ENCODE results near the gene ANAPC1.
"Not testable (repeated sequence)": the region's sequence is repeated elsewhere in the genome, so short reads cannot be mapped to it uniquely, and the experiment has no call there.

ANAPC1 gene

GRCh38 chr2:111729812-111730458 is 154.1 kb downstream of the ANAPC1 start:
- not testable (repeated sequence) for DNase-seq (ENCODE audit: low read depth)

GRCh38 chr2:111727611-111728110 is 156.3 kb downstream of the ANAPC1 start:
- DNase-seq (ENCODE audit: low read depth), result not testable (repeated sequence)

- DNase-seq (ENCODE audit: low read depth), result not testable (repeated sequence)
Measured at GRCh38 chr2:111725742-111726141, 158.3 kb downstream of the ANAPC1 start.

- not testable (repeated sequence) for DNase-seq (ENCODE audit: low read depth)
Measured at GRCh38 chr2:111719610-111720009, 164.4 kb downstream of the ANAPC1 start.
